CD4-positive, alpha-beta T cell (primary cell): ENCODE data around the gene RYR2. TPM values are rescaled to one million over a fixed set of nuclear protein-coding genes. Genes with fewer than 3 reads are reported as not detected.

Experiments used
- ATAC-seq: fragments of 200-7000 bp; cut with Tn5 transposase; one replicate; pipeline ENCODE4 v1.10.0; 2022; ENCODE audit warnings: mild to moderate bottlenecking; ENCODE audit not compliant: poor library complexity
- CTCF ChIA-PET: fragments of 350-600 bp; sonication (Branson Sonifier 250); formaldehyde crosslinking; loops from one replicate; lab custom pipeline; 2021; ENCODE audit warnings: antibody characterized with exemption, inconsistent platforms; lab: Charles Lee
- POLR2A ChIA-PET: fragments of 350-600 bp; sonication (Branson Sonifier 250); formaldehyde crosslinking; loops from one replicate; lab custom pipeline; 2021; ENCODE audit warnings: antibody characterized with exemption, inconsistent platforms; lab: Charles Lee
- DNase-seq, 14 experiments: peaks; one replicate each; pipeline ENCODE4 v3.0.0-alpha.2; 2013 to 2020; ENCODE audit warnings: mixed read lengths in 2 of 14
- H3K27ac ChIP-seq, 2 donors: one replicate each; pipeline versions ENCODE4 v1.5.1 to v1.7.0; 2013; ENCODE audit warnings: low read length in 2 of 2, low read depth in 1 of 2, mild to moderate bottlenecking in 1 of 2
- H3K27me3 ChIP-seq, 2 experiments: 1 replicate in 1 of 2; 2 replicates in 1 of 2; pipeline versions ENCODE4 v1.6.1 to v1.7.0; 2013; ENCODE audit warnings: low read length in 2 of 2, control low read depth in 1 of 2, mild to moderate bottlenecking in 1 of 2, moderate library complexity in 1 of 2; ENCODE audit not compliant: insufficient read depth in 2 of 2, control insufficient read depth in 1 of 2
- H3K36me3 ChIP-seq: one replicate; pipeline ENCODE4 v1.6.1; 2013; ENCODE audit warnings: low read length, control low read depth; ENCODE audit not compliant: insufficient read depth
- H3K4me1 ChIP-seq: one replicate; pipeline ENCODE4 v1.6.1; 2013; ENCODE audit warnings: low read length, control low read depth; ENCODE audit not compliant: insufficient read depth
- H3K4me3 ChIP-seq: one replicate; pipeline ENCODE4 v1.5.1; 2013; ENCODE audit warnings: mild to moderate bottlenecking, low read length, moderate library complexity
- H3K9me3 ChIP-seq, 2 experiments: 1 replicate in 1 of 2; 2 replicates in 1 of 2; pipeline versions ENCODE4 v1.6.1 to v1.7.0; 2013; ENCODE audit warnings: low read length in 2 of 2, mild to moderate bottlenecking in 2 of 2, control low read depth in 1 of 2, moderate library complexity in 1 of 2; ENCODE audit not compliant: control insufficient read depth in 1 of 2, insufficient read depth in 1 of 2
- H3K27ac Mint-ChIP-seq: one replicate; pipeline ENCODE4 v1.8.0; 2020; ENCODE audit warnings: mixed read lengths
- H3K27me3 Mint-ChIP-seq: one replicate; pipeline ENCODE4 v1.8.0; 2021; ENCODE audit warnings: mixed read lengths
- H3K36me3 Mint-ChIP-seq: one replicate; pipeline ENCODE4 v1.8.0; 2021; ENCODE audit warnings: low read depth, mixed read lengths
- H3K4me1 Mint-ChIP-seq: one replicate; pipeline ENCODE4 v1.8.0; 2021; ENCODE audit warnings: low read depth, mixed read lengths
- H3K4me3 Mint-ChIP-seq: one replicate; pipeline ENCODE4 v1.8.0; 2020; ENCODE audit warnings: mild to moderate bottlenecking, mixed read lengths
- H3K9me3 Mint-ChIP-seq: one replicate; pipeline ENCODE4 v1.8.0; 2020; ENCODE audit warnings: mixed read lengths
- CTCF ChIP-seq: fragments of 200-600 bp; IDR thresholded peaks from one replicate; pipeline ENCODE4 v1.8.0; 2022; ENCODE audit warnings: antibody characterized with exemption, mild to moderate bottlenecking
- intact Hi-C, 2 experiments: fragments of 100-400 bp; cut with DNase I in 1 of 2; cut with micrococcal nuclease in 1 of 2; formaldehyde crosslinking; loops; one replicate each; pipeline versions ENCODE4 v1.15.1 to v1.9.0; 2023 to 2025; cut with DNase I, micrococcal nuclease
- total RNA-seq, 174 experiments: library from RNA in 2 of 174; stranded (reverse) in 2 of 174; gene quantifications; one replicate each; pipeline ENCODE4 v1.2.3 and lab custom pipeline; 2021 to 2026

RYR2 gene
- total RNA-seq, 2 experiments from 2014 or later = not detected

DNA sequence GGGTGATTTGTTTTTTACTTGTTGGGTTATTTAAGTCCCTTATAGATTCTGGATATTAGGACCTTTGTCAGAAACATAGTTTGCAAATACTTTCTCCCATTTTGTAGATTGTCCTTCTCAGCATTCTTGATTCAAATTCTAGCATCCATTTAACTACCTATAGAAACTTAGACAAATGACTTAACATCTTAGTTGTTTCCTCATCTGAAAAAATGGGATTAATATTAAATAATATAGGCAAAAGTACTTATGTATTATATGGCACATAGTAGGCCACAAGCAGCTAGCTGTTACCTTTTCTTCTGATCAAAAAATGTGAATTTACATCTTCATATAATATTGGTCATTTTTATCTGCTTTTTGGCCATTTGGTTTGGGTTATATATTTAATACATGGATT lies 541.3 kb downstream of the RYR2 start:
- no peak for DNase-seq
- POLR2A ChIA-PET = no interaction called here
- intact Hi-C loops = no loop called here
- Mint-ChIP-seq H3K4me1 (no peaks in the 10 kb centered on the region), H3K27me3 (no peaks in the 10 kb centered on the region), H3K9me3 (peaks cover 8% of the 10 kb centered on the region), H3K36me3 (no peaks in the 10 kb centered on the region), H3K4me3 (no peak overlapping the region), H3K27ac (no peak overlapping the region)
- no peak for ATAC-seq
- no peaks in the 10 kb centered on the region for H3K36me3 ChIP-seq
- no peak for TF ChIP-seq CTCF
- no peaks in the 10 kb centered on the region for H3K27me3 ChIP-seq
- CTCF ChIA-PET = no interaction called here
- no peak overlapping the region for H3K4me3 ChIP-seq
- no peaks in the 10 kb centered on the region for H3K9me3 ChIP-seq
- no peak overlapping the region for H3K27ac ChIP-seq
- no peaks in the 10 kb centered on the region for H3K4me1 ChIP-seq

- no peaks in the 10 kb centered on the region for H3K9me3 ChIP-seq
- no peaks in the 10 kb centered on the region for H3K27me3 ChIP-seq
- intact Hi-C loops = no loop called here
- Mint-ChIP-seq H3K4me1 (no peaks in the 10 kb centered on the region), H3K4me3 (no peak overlapping the region), H3K9me3 (peaks cover 6% of the 10 kb centered on the region), H3K36me3 (no peaks in the 10 kb centered on the region), H3K27ac (no peak overlapping the region), H3K27me3 (no peaks in the 10 kb centered on the region)
- DNase-seq (no peak), ATAC-seq (no peak)
- CTCF ChIA-PET = no interaction called here
- no peak for TF ChIP-seq CTCF
- no peaks in the 10 kb centered on the region for H3K36me3 ChIP-seq
- POLR2A ChIA-PET = no interaction called here
- no peak overlapping the region for H3K27ac ChIP-seq
- no peak overlapping the region for H3K4me3 ChIP-seq
- no peaks in the 10 kb centered on the region for H3K4me1 ChIP-seq
Observed at GRCh38 chr1:237583756-237584155, 541.8 kb downstream of the RYR2 start.

GRCh38 chr1:237590386-237590785 lies 548.4 kb downstream of the RYR2 start:
- Histone ChIP-seq H3K27ac (no peak overlapping the region), H3K4me1 (no peaks in the 10 kb centered on the region), H3K4me3 (no peak overlapping the region), H3K9me3 (peaks cover 0 to 2% of the 10 kb centered on the region in 2 experiments), H3K27me3 (no peaks in the 10 kb centered on the region), H3K36me3 (no peaks in the 10 kb centered on the region)
- peaks cover 3% of the 10 kb centered on the region for H3K27me3 Mint-ChIP-seq
- ATAC-seq (no peak), DNase-seq (no peak)
- no peak overlapping the region for H3K27ac Mint-ChIP-seq
- peaks cover 7% of the 10 kb centered on the region for H3K9me3 Mint-ChIP-seq
- no peaks in the 10 kb centered on the region for H3K4me1 Mint-ChIP-seq
- ChIA-PET POLR2A (no interaction called here), CTCF (no interaction called here)
- H3K36me3 Mint-ChIP-seq = no peaks in the 10 kb centered on the region
- TF ChIP-seq CTCF = no peak
- no peak overlapping the region for H3K4me3 Mint-ChIP-seq
- intact Hi-C loops = no loop called here
